ENCODE results near the gene TASP1.
A peak's percentile ranks its signal among the peaks of the same experiment; 100 is the strongest.
"Not testable (repeated sequence)": the region's sequence is repeated elsewhere in the genome, so short reads cannot be mapped to it uniquely, and the experiment has no call there.

Gene TASP1

DNA sequence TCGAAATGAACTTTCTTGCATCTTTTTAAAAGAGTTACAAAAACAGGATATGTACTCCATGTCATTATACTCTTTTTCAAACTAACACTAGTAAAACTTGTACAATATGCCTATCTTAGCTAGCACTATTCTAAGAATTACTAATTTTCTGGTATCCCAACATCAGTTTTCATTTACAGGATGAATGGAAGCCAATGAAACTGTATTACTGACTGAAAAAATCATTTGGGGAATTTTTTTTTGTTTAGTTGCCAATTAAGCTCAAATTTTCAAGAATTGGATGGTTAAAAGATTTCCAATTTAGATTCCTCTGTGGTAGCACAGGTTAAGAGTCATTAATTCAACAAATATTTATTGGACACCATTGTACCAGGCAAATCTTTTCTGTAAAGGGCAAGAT is 30.7 kb downstream of the TASP1 start:
- peak overlapping the region; percentile 6; the same call in 1 of the 2 replicates for H3K27ac ChIP-seq (ENCODE audit: low read length)
- H3K36me3 ChIP-seq (ENCODE audit: insufficient read depth, low read length) = peaks cover 99% of the 10 kb centered on the region
- no peaks in the 10 kb centered on the region for H4K20me1 ChIP-seq (ENCODE audit: insufficient read depth, low read length)
- no peak overlapping the region for H3K4me3 ChIP-seq (ENCODE audit: low read depth in 1 of 2, low read length in 2 of 2)
- H3K4me2 ChIP-seq (ENCODE audit: insufficient read depth, low read length) = no peak overlapping the region
- H2AFZ ChIP-seq (ENCODE audit: low read depth, low read length) = no peak overlapping the region
- H3K9me3 ChIP-seq (ENCODE audit: insufficient read depth, low read length, severe bottlenecking) = peaks cover 2% of the 10 kb centered on the region
- H3K9ac ChIP-seq (ENCODE audit: low read depth, low read length) = no peak overlapping the region
- peaks cover 25% of the 10 kb centered on the region for H3K4me1 ChIP-seq (ENCODE audit: insufficient read depth, low read length)
- H3K79me2 ChIP-seq (ENCODE audit: insufficient read depth, low read length) = peaks cover 98% of the 10 kb centered on the region
- ATAC-seq (ENCODE audit: insufficient read depth, low read depth) (no peak), DNase-seq (no peak)
- TF ChIP-seq, protein P1, sequence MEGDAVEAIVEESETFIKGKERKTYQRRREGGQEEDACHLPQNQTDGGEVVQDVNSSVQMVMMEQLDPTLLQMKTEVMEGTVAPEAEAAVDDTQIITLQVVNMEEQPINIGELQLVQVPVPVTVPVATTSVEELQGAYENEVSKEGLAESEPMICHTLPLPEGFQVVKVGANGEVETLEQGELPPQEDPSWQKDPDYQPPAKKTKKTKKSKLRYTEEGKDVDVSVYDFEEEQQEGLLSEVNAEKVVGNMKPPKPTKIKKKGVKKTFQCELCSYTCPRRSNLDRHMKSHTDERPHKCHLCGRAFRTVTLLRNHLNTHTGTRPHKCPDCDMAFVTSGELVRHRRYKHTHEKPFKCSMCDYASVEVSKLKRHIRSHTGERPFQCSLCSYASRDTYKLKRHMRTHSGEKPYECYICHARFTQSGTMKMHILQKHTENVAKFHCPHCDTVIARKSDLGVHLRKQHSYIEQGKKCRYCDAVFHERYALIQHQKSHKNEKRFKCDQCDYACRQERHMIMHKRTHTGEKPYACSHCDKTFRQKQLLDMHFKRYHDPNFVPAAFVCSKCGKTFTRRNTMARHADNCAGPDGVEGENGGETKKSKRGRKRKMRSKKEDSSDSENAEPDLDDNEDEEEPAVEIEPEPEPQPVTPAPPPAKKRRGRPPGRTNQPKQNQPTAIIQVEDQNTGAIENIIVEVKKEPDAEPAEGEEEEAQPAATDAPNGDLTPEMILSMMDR (IDR thresholded peaks at IDR 0.05; ENCODE audit: borderline replicate concordance, extremely low read depth, low read length, poor library complexity, severe bottlenecking) = no peak
- no peak for TF ChIP-seq EZH2 (IDR thresholded peaks at IDR 0.05; ENCODE audit: borderline replicate concordance, low read depth, low read length, severe bottlenecking)
- H3K27me3 ChIP-seq (ENCODE audit: insufficient read depth, low read length, poor library complexity) = no peaks in the 10 kb centered on the region

DNA sequence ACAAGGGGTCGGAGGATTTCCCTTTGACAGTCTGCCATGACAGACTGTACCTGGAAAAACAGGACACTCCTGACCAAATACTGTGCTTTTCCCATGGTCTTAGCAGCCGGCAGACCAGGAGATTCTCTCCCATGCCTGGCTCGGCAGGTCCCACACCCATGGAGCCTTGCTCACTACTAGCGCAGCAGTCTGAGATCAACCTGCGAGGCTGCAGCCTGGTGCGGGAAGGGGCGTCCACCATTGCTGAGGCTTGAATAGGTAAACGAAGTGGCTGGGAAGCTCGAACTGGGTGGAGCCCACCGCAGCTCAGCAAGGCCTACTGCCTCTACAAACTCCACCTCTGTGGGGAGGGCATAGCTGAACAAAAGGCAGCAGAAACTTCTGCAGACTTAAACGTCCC is 45.3 kb downstream of the TASP1 start:
- H3K9ac ChIP-seq (ENCODE audit: low read depth, low read length); DNase-seq; H2AFZ ChIP-seq (ENCODE audit: low read depth, low read length); H3K9me3 ChIP-seq (ENCODE audit: insufficient read depth, low read length, severe bottlenecking); H3K27me3 ChIP-seq (ENCODE audit: insufficient read depth, low read length, poor library complexity); H4K20me1 ChIP-seq (ENCODE audit: insufficient read depth, low read length): not testable (repeated sequence)
- peak; percentile 47 for ATAC-seq (ENCODE audit: insufficient read depth, low read depth)
- Histone ChIP-seq H3K27ac (ENCODE audit: low read length) (peak overlapping the region; percentile 47), H3K4me3 (ENCODE audit: low read depth in 1 of 2, low read length in 2 of 2) (0 out of 4 replicates have a peak overlapping the region, but pooled peaks of 1 of the 2 experiments have one; percentile 9), H3K36me3 (ENCODE audit: insufficient read depth, low read length) (peaks cover 58% of the 10 kb centered on the region), H3K79me2 (ENCODE audit: insufficient read depth, low read length) (peaks cover 93% of the 10 kb centered on the region), H3K4me2 (ENCODE audit: insufficient read depth, low read length) (peak overlapping the region; percentile 37), H3K4me1 (ENCODE audit: insufficient read depth, low read length) (peaks cover 75% of the 10 kb centered on the region)

- Histone ChIP-seq H3K9ac (ENCODE audit: low read depth, low read length) (no peak overlapping the region), H2AFZ (ENCODE audit: low read depth, low read length) (no peak overlapping the region), H3K4me1 (ENCODE audit: insufficient read depth, low read length) (peaks cover 41% of the 10 kb centered on the region), H3K27ac (ENCODE audit: low read length) (peak overlapping the region; percentile 32; the same call in 1 of the 2 replicates), H3K36me3 (ENCODE audit: insufficient read depth, low read length) (peaks cover 91% of the 10 kb centered on the region), H3K4me3 (ENCODE audit: low read depth in 1 of 2, low read length in 2 of 2) (no peak overlapping the region), H3K9me3 (ENCODE audit: insufficient read depth, low read length, severe bottlenecking) (peaks cover 14% of the 10 kb centered on the region), H3K4me2 (ENCODE audit: insufficient read depth, low read length) (no peak overlapping the region), H4K20me1 (ENCODE audit: insufficient read depth, low read length) (no peaks in the 10 kb centered on the region), H3K27me3 (ENCODE audit: insufficient read depth, low read length, poor library complexity) (no peaks in the 10 kb centered on the region), H3K79me2 (ENCODE audit: insufficient read depth, low read length) (peaks cover 100% of the 10 kb centered on the region)
- DNase-seq = no peak
- TF ChIP-seq EZH2 (IDR thresholded peaks at IDR 0.05; ENCODE audit: borderline replicate concordance, low read depth, low read length, severe bottlenecking) = no peak
- TF ChIP-seq, protein P1 (IDR thresholded peaks at IDR 0.05; ENCODE audit: borderline replicate concordance, extremely low read depth, low read length, poor library complexity, severe bottlenecking) = no peak
- ATAC-seq (ENCODE audit: insufficient read depth, low read depth) = no peak
These were observed 50.7 kb downstream of the TASP1 start for GRCh38 chr20:13588049-13588448.

DNA sequence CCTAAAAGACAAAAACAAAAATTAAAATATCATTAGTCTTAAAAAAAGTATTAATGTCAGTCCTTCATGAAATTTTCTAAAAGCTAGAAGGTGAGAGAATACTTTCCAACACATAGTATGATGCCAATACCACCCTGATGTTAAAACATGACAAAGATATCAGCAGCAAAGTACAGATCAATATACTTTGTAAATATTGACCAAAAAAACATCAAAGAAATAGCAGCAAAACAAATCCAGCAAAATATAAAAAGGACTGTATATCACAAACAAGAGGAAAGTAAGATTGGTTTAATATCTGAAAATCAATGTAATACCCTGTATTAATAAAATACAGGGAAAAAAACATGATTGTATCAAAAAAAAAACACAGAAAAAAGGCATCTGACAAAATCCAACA is 51.4 kb downstream of the TASP1 start:
- Histone ChIP-seq H3K9me3 (ENCODE audit: insufficient read depth, low read length, severe bottlenecking) (peaks cover 14% of the 10 kb centered on the region), H3K36me3 (ENCODE audit: insufficient read depth, low read length) (peaks cover 96% of the 10 kb centered on the region), H4K20me1 (ENCODE audit: insufficient read depth, low read length) (no peaks in the 10 kb centered on the region), H3K9ac (ENCODE audit: low read depth, low read length) (no peak overlapping the region), H3K4me2 (ENCODE audit: insufficient read depth, low read length) (no peak overlapping the region), H3K4me3 (ENCODE audit: low read depth in 1 of 2, low read length in 2 of 2) (no peak overlapping the region), H3K4me1 (ENCODE audit: insufficient read depth, low read length) (peaks cover 35% of the 10 kb centered on the region; the same call in 1 of the 2 replicates), H3K27me3 (ENCODE audit: insufficient read depth, low read length, poor library complexity) (no peaks in the 10 kb centered on the region), H3K27ac (ENCODE audit: low read length) (peak overlapping the region; percentile 48; the same call in 1 of the 2 replicates), H2AFZ (ENCODE audit: low read depth, low read length) (no peak overlapping the region), H3K79me2 (ENCODE audit: insufficient read depth, low read length) (peaks cover 100% of the 10 kb centered on the region)
- no peak for DNase-seq
- TF ChIP-seq, protein P1 (IDR thresholded peaks at IDR 0.05; ENCODE audit: borderline replicate concordance, extremely low read depth, low read length, poor library complexity, severe bottlenecking) = no peak
- TF ChIP-seq EZH2 (IDR thresholded peaks at IDR 0.05; ENCODE audit: borderline replicate concordance, low read depth, low read length, severe bottlenecking) = no peak
- no peak for ATAC-seq (ENCODE audit: insufficient read depth, low read depth)

All from DND-41 (cell line).